GM21737 (cell line): ENCODE measurements around the gene OR4D2.
A peak's percentile ranks its signal among the peaks of the same experiment; 100 is the strongest.

Experiments used
- ATAC-seq: cut with Tn5 transposase; IDR thresholded peaks from one replicate; pipeline ENCODE4 v1.9.1; 2021; ENCODE audit warnings: mild to moderate bottlenecking, moderate library complexity; ENCODE audit not compliant: unreplicated experiment

Gene OR4D2

GRCh38 chr17:58207451-58207850 lies 40.7 kb downstream of the OR4D2 start:
- ATAC-seq, result no peak

GRCh38 chr17:58208344-58208743 lies 41.6 kb downstream of the OR4D2 start:
- no peak for ATAC-seq

- ATAC-seq, result no peak
Measured at GRCh38 chr17:58210922-58211321, 44.1 kb downstream of the OR4D2 start.

GRCh38 chr17:58215685-58216084 lies 48.9 kb downstream of the OR4D2 start:
- no peak for ATAC-seq

- ATAC-seq, result no peak
Measured at GRCh38 chr17:58217766-58218165, 51.0 kb downstream of the OR4D2 start.

- peak; percentile 93 for ATAC-seq
Measured at GRCh38 chr17:58219007-58219788, 52.4 kb downstream of the OR4D2 start, which contains the start of gene MKS1. Gene MKS1 (minus strand): TSS chr17:58219255. CDS start chr17:58219230, 25 bp downstream.

- ATAC-seq, result no peak
Measured at GRCh38 chr17:58219789-58220183, 53.0 kb downstream of the OR4D2 start.
